Liver (tissue), 3 donors: ENCODE measurements around the gene ELOB.

ENCODE experiments used
- CTCF ChIP-seq: fragments of 150-350 bp; IDR thresholded peaks from 2 replicates; pipeline ENCODE4 v1.5.1; 2017; ENCODE audit warnings: improper control_type of control experiment, low read depth, low read length; ENCODE audit not compliant: missing input control
- HNF4G ChIP-seq: IDR thresholded peaks from 2 replicates; pipeline ENCODE4 v1.6.1; 2016; ENCODE audit warnings: antibody characterized with exemption
- RAD21 ChIP-seq, 2 donors: IDR thresholded peaks; 2 replicates each; pipeline ENCODE4 v1.6.1; 2016; ENCODE audit warnings: antibody characterized with exemption in 2 of 2, mild to moderate bottlenecking in 2 of 2
- ZBTB33 ChIP-seq: IDR thresholded peaks from 2 replicates; pipeline ENCODE4 v1.6.1; 2016; ENCODE audit warnings: antibody characterized with exemption
- donor health status: healthy.
- donor health status: healthy.

GRCh38 chr16:2822158-2822495 lies 45.0 kb upstream of the ELOB start:
- TF ChIP-seq CTCF (no peak), RAD21 (IDR thresholded peaks at IDR 0.05) (no peak), HNF4G (no peak), ZBTB33 (no peak)
